Activated CD4-positive, alpha-beta T cell treated with anti-CD3 and anti-CD28 coated beads, Interleukin-2, amount 50 U/mL, for 1 hour (primary cell): ENCODE results near the gene BCO1.

Experiments used
- DNase-seq: peaks from one replicate; pipeline ENCODE4 v3.0.0-alpha.2; 2020

BCO1 gene

DNA sequence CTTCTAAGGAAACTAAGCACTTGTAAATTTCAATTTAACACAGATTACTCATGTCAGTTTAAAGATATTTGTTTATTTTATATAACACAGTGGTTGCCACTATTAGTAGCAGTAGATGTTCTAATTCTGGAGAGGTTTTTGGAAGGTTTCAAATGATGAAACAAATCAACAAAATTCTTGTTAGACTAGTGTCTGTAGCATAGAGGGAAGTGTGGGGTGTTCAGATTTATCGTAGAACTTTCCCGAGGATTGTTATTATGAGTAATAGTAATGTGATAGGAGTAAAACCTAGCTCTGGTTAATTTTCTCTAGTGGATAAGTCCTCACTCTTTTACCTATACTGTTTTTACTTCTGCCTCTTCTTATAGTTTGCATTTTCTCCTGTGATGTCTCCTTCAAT, 82.5 kb downstream of the BCO1 start:
- no peak for DNase-seq

DNA sequence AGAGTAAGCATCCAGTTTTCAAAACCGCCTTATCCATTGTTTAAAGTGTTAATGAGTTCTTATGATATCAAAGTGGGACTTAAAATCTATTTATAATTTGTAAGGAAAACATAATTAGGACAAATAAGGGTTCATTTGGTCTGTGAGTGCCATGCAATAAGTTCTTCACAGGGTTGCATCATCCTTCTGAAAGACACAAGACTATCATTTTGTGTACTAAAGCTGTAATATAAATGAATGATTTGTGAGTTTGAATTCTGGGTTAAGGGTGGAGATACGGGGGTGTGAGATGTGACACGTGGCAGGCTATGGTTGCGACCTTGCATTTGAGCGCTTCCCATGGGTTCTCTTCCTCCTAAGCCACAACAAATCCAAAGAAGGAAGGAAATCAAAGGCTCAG, 83.0 kb downstream of the BCO1 start:
- DNase-seq = no peak

DNA sequence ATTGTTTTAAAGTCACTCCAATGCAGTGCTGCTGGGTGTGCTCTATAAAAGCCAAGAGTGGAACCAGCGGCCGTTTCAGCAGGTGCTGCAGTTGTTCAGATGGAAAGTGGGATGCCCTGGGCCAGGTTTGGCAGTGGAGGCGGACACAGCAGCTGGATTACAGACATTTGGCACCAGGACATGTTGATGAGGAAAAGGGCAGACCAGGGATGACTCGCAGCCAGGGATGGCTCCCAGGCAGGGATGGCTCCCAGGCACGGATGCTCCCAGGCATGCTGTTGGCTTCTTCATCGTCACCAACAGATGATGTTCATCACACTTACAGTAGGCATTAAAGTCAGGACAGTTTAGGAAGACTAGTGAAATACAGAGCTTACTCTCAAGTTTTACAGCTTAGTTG, 86.3 kb downstream of the BCO1 start:
- no peak for DNase-seq

DNA sequence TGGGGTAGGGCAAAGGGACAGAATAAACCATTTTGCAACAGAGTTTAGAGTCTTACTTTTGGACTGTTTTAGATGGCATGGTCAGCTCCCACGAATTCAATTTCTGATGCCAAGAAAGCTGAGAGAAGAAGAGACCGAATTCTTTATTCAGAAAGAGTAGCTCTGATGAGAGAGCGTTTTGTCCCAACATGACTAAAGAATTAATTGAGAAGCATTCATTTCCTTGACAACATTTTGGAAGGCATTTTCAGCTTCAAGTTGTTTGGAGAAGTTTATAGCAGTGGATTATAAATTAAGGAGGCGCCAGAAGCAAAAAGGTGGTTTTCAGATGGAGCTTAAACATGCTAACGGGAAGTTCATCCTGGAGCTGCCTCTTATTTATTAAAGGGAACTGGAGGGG, 88.5 kb downstream of the BCO1 start:
- DNase-seq = no peak

DNA sequence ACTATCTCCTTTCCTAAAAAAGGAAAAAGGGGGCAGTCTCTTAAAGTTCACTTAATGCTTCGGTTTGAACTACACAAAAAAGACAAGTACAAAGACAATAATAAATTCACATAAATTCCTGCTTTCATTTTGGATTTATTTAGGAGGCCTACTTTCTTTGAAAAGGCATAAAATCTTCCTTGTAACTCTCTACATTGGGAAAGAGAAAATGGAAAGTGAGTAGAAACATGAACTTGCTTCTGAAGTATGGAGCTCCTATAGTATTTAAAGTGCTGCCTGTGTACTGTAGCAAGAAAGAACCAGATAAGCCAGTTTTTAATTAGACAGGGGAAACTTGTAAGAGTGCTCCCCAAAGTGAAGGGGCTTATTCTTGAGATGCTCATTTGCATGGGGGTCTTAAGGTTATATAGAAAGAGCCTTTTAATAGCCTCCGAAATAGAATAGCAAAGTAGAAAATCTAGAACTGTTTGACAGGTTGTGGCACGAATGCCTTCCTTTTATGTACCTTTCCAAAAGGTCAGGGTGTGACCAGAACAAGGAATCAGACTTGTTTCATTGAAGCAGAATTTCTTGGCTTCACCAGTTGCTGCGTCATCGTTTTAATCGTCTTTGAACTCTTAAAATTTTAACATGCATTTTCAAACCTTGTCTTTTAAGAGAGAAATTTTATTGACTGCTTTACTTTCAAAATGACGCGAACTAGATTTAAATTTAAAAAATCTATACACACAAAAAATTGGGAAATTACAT, 89.1 kb downstream of the BCO1 start:
- DNase-seq = no peak

DNA sequence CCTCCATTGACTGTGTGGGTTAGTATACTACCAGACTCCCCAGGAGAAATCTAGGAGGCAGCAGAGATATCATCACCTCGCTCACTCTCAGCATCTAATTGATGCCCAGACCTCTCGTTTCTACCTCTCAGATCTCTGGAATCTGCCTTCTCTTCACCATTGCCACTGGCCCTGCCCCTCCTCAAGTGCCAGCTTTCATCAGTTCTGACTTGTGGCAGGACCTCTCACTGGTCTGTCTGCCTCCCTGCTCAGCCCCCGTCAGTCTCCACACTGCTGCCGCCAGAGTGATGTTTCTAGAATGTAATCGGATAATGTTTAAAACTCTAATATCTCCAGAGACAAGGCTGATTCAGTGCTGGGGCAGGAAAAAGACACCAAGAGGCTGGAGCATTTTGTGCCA, 91.5 kb downstream of the BCO1 start:
- no peak for DNase-seq

DNA sequence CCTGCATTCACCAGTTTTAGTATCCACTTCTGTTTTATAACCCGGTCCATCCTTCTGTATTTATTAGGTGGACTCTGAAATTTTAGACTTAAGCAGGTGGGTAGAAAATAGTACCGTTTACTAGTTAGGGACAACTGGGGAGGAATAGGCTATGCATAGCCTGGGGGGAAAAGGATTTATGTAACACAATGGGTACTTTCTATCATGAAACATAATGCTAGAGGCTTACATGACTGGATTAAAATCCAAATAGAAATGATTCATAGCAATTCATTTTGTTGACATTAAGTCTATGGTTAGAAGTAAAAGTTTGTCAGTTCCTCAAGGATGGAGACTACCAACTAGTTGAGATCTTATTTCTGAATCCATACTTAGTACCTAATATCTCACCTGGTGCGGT, 94.9 kb downstream of the BCO1 start:
- DNase-seq = no peak

DNA sequence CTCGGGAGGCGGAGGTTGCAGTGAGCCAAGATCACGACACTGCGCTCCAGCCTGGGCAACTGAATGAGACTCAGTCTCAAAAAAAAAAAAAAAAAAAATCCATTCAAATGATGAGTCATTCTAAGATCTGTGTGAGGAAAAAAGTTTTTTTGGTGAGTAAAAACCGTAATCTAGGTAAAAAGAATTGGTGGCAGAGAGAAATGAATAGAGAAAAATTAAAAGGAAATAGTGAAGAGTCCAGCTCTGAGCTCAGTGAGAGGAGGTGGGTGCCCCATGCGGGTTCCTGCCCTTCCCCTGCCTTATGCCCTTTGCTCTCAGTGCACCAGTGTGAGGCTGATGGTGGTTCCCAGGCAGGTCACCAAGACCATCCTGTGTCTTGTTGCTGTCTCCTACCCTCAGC, 97.2 kb downstream of the BCO1 start:
- no peak for DNase-seq

DNA sequence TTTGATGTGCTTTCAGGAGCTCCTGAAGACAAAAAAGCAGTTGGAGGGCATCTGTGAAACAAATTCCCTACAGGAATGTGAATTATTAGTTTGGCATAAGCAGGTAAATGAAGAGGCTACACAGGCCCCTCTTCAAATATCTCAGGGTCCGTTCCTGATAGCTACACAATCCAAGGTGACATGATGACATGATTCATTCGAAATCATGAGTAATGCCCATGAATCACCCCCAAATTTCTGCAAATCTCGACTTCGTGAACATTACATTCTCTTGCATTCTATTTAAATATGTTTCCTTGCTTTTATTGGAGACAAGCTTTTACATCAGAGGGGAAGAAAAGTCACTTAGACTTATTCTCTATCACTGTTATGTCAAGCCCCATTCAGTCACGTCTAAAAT, 98.6 kb downstream of the BCO1 start:
- DNase-seq = no peak
